ENCODE data around the gene MAPK12.
A peak's percentile ranks its signal among the peaks of the same experiment; 100 is the strongest.

The MAPK12 gene

DNA sequence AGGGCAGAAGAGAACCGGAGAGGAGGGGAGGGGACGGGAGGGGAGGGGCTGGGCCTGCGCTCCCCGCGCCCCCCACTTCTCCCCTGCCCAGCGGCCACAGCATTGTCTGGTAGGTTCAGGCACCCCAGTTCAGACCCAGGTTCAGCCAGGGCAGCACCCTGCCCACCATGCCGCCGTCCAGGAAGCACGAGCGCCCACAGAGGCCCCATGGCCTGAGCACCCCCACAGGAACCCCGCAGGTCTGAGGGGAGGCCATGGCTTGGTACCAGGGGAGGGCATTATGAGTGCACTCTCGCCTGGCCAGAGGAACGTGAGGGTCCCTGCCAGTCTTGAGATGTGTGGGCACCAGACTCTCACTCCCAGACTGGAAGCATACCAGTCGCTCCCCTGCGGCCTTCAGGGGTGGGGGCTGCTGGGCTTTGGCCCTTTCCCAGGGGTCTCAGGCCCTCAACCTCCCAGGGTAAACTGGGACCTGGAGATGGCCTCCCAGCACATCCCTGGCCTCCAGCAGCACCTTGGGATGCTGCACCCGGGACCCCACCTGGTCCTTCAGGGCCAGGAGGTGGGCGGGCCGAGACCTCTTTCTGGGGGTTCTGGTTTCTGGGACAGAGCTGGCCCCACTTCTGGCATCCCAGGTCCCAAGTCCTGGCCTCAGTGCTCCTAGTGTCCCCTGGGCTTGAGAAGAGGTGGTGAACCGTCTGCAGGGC is 46.6 kb upstream of the MAPK12 start:
- in situ Hi-C loops (cut with HindIII; ENCODE audit: low sequenced_read_pairs): no loop called here
- no peak for TF ChIP-seq CTCF (IDR thresholded peaks at IDR 0.05; ENCODE audit: low read depth, low read length)
- no peak for DNase-seq (ENCODE audit: low read depth, low spot score)
- H3K4me3 ChIP-seq (ENCODE audit: low read depth, low read length): no peak overlapping the region

DNA sequence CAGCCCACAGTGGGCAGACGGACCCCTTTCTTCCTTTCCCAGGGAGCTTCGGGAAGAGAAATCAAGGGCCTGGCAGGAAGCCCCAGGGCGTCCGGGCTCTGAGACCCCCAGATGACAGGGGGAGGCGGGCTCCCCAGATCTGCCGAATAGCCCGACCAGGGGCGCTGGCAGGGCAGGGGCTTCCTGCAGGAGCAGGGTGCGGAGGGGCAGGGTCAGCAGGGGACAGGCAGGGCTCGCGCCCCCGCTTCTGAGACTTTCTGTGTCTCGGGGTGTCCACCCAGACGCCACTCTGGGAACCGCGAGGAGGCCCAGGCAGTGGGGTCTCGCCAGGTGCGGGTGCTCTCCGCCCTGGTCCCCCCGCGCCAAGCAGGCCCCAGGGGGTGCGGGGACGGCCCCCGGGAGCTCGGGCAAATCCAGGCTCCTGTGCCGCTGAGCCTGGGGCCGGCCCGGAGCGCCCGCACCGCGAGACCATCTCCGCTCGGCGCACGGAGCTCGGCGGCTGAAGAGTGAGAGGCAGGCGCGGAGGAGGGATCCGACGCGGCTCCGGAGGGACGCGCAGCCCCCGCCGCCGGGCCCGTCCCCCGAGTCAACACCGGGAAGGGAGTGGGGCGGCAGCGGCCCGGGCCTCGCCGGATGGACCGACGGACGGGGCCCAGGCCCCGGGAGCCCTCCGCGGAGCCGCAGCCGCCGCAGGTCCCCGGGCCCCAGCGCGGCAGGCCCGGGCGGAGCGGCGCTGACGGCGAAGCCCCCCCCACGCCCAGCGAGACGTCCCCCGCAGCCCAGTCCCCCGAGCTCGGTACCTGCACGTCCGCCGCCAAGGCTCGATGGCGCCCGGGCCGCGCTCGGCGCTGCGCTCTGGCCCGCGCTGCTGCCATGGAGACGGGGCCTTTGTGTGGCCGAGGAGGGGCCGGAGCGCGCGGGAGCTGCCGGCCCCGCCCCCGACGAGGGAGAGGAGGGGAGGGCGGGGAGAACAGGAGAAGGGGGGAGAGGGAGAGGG is 45.6 kb upstream of the MAPK12 start, which contains the start of gene PLXNB2:
TSS of gene PLXNB2 (minus strand) at position 894 of the 997 bp plus-strand sequence. CDS start 17,062 bp downstream, outside the sequence.
- peak; percentile 84 for DNase-seq (ENCODE audit: low read depth, low spot score)
- H3K4me3 ChIP-seq (ENCODE audit: low read depth, low read length): peak within 1 kb of the TSS; percentile 78
- no peak for TF ChIP-seq CTCF (IDR thresholded peaks at IDR 0.05; ENCODE audit: low read depth, low read length)
- in situ Hi-C loops (cut with HindIII; ENCODE audit: low sequenced_read_pairs): no loop called here

DNA sequence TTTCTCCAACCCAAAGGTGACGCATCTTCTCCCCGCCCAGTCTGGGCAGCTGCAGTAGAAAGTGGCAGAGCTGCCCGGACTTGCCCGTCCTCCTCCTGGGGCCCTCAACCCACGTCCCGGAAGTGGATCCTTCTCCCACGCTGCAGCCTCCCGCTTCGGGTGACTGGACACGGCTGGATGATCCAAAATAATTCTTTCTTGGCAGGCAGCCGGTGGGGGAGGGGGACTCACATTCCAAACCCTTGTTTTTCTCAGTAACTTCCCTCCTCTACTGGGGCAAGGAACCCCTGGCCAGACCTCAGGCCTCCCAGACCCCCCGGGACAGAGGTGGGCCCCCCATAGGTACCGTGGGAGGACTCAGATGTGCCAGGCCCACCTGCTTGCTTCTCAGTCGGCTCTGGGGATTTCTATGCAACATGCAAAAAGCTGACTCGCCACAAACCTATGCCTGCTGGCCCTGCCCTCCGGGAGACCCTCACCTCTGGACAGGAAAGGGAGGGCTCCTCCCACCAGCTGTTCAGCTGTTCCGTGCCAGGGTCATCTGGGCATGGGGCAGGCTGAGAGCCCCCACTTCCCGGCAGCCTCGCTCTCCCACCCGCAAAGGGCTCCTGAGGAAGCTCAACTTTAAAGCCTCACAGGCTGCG is 44.6 kb upstream of the MAPK12 start:
- DNase-seq (ENCODE audit: low read depth, low spot score): peak; percentile 89

GRCh38 chr22:50305393-50305922 is 44.0 kb upstream of the MAPK12 start:
- in situ Hi-C loops (cut with HindIII; ENCODE audit: low sequenced_read_pairs): no loop called here

More for the DNA sequence above, 44.6 kb upstream of the MAPK12 start:
- no peak for TF ChIP-seq CTCF (IDR thresholded peaks at IDR 0.05; ENCODE audit: low read depth, low read length)
- in situ Hi-C loops (cut with HindIII; ENCODE audit: low sequenced_read_pairs): no loop called here
- H3K4me3 ChIP-seq (ENCODE audit: low read depth, low read length): peak overlapping the region; percentile 78

GRCh38 chr22:50304528-50305392 is 43.3 kb upstream of the MAPK12 start:
- in situ Hi-C loops (cut with HindIII; ENCODE audit: low sequenced_read_pairs): no loop called here
- no peak for TF ChIP-seq CTCF (IDR thresholded peaks at IDR 0.05; ENCODE audit: low read depth, low read length)
- peak overlapping the region; percentile 78 for H3K4me3 ChIP-seq (ENCODE audit: low read depth, low read length)
- DNase-seq (ENCODE audit: low read depth, low spot score): peak; percentile 27

More at GRCh38 chr22:50305393-50305922, 44.0 kb upstream of the MAPK12 start:
- peak overlapping the region; percentile 78 for H3K4me3 ChIP-seq (ENCODE audit: low read depth, low read length)
- DNase-seq (ENCODE audit: low read depth, low spot score): no peak
- no peak for TF ChIP-seq CTCF (IDR thresholded peaks at IDR 0.05; ENCODE audit: low read depth, low read length)

Measured in astrocyte of the spinal cord (primary cell).